HL-60 (cell line): ENCODE results near the gene IL12RB2.

ENCODE experiments used
- GABPA ChIP-seq: IDR thresholded peaks from 2 replicates; pipeline ENCODE4 v1.6.1; 2012; ENCODE audit warnings: low read depth
- SPI1 ChIP-seq: IDR thresholded peaks from 2 replicates; pipeline ENCODE4 v1.6.1; 2012; ENCODE audit warnings: low read depth, mild to moderate bottlenecking, borderline replicate concordance
- TF ChIP-seq, protein P1 (sequence below): IDR thresholded peaks from one replicate; pipeline ENCODE4 v1.5.1; 2011; ENCODE audit warnings: low read length, control low read depth, inconsistent platforms; ENCODE audit not compliant: insufficient read depth

DNA sequence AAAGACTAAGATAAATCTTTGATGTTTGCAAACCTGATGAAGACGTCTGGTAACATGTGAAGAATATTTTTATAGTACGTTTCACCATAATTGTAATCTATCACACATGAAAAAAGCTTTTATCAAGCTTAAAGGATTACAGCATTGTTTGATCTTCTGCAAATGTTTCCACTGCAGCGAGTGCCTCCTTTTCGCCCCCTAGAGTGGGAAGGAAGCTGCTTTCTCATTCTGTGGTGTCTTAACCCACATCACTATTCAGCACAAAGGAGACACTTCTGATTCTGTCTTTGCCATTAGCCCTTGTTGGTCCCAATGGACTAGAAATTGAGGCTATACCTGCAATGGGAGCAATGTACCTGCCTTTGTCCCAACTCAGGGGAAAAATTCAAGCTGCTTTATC lies 46.0 kb upstream of the IL12RB2 start:
- TF ChIP-seq, protein P1, sequence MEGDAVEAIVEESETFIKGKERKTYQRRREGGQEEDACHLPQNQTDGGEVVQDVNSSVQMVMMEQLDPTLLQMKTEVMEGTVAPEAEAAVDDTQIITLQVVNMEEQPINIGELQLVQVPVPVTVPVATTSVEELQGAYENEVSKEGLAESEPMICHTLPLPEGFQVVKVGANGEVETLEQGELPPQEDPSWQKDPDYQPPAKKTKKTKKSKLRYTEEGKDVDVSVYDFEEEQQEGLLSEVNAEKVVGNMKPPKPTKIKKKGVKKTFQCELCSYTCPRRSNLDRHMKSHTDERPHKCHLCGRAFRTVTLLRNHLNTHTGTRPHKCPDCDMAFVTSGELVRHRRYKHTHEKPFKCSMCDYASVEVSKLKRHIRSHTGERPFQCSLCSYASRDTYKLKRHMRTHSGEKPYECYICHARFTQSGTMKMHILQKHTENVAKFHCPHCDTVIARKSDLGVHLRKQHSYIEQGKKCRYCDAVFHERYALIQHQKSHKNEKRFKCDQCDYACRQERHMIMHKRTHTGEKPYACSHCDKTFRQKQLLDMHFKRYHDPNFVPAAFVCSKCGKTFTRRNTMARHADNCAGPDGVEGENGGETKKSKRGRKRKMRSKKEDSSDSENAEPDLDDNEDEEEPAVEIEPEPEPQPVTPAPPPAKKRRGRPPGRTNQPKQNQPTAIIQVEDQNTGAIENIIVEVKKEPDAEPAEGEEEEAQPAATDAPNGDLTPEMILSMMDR: no peak
- TF ChIP-seq GABPA (no peak), SPI1 (no peak)
